ENCODE measurements around the gene DUSP9. TPM values are rescaled to one million over a fixed set of nuclear protein-coding genes. Genes with fewer than 3 reads are reported as not detected.

DUSP9 gene
- total RNA-seq, 1 experiment from 2014 or later, result 10.7 TPM

GRCh38 chrX:153647461-153648357, 706 bp downstream of the DUSP9 start:
- DNase-seq (no peak), ATAC-seq (no peak)
- Histone ChIP-seq H3K4me2 (ENCODE audit: low read length) (peak overlapping the region; percentile 72), H2AFZ (ENCODE audit: low read length) (peak overlapping the region; percentile 61), H3K9me3 (ENCODE audit: low read length) (no peaks in the 10 kb centered on the region), H3K9me2 (replicated peaks; ENCODE audit: low read length) (no peaks in the 10 kb centered on the region), H3K4me3 (ENCODE audit: low read length) (peak overlapping the region; percentile 50; the same call in 1 of the 2 replicates), H3K27me3 (ENCODE audit: low read length) (peaks cover 21% of the 10 kb centered on the region), H3K9ac (ENCODE audit: low read length) (no peak overlapping the region; the same call in 1 of the 2 replicates), H3K4me1 (ENCODE audit: insufficient read depth, low read length) (no peaks in the 10 kb centered on the region; the same call in 1 of the 2 replicates), H3K79me2 (ENCODE audit: low read length) (no peaks in the 10 kb centered on the region), H3K27ac (ENCODE audit: low read length) (no peak overlapping the region), H4K20me1 (ENCODE audit: low read length) (no peaks in the 10 kb centered on the region), H3F3A (ENCODE audit: low read length, unreplicated experiment) (no peaks in the 10 kb centered on the region), H3K36me3 (ENCODE audit: low read depth, low read length) (no peaks in the 10 kb centered on the region)
- intact Hi-C loops (cut with micrococcal nuclease), result no loop called here
- ChIA-PET POLR2A (ENCODE audit: unreplicated experiment) (interaction anchor here (0.6 kb wide), 1 partner anchor 40 kb away, joined by 9 read pairs; the partner anchor contains the start of gene SLC6A8), CTCF (interaction anchor here (0.6 to 0.7 kb wide), 2 partner anchors 93 to 373 kb away, joined by 4 read pairs; no protein-coding TSS in a partner anchor)
- no TSS peak for BruUV-seq (replicated peaks)
- TF ChIP-seq EZH2 (IDR thresholded peaks at IDR 0.05; ENCODE audit: low read length, unreplicated experiment) (no peak), EZH2phosphoT487 (IDR thresholded peaks at IDR 0.05; ENCODE audit: borderline replicate concordance, low read length) (no peak)
- TF ChIP-seq, protein P1, sequence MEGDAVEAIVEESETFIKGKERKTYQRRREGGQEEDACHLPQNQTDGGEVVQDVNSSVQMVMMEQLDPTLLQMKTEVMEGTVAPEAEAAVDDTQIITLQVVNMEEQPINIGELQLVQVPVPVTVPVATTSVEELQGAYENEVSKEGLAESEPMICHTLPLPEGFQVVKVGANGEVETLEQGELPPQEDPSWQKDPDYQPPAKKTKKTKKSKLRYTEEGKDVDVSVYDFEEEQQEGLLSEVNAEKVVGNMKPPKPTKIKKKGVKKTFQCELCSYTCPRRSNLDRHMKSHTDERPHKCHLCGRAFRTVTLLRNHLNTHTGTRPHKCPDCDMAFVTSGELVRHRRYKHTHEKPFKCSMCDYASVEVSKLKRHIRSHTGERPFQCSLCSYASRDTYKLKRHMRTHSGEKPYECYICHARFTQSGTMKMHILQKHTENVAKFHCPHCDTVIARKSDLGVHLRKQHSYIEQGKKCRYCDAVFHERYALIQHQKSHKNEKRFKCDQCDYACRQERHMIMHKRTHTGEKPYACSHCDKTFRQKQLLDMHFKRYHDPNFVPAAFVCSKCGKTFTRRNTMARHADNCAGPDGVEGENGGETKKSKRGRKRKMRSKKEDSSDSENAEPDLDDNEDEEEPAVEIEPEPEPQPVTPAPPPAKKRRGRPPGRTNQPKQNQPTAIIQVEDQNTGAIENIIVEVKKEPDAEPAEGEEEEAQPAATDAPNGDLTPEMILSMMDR (conservative IDR thresholded peaks at IDR 0.05; ENCODE audit: low read depth, low read length), result no peak

DNA sequence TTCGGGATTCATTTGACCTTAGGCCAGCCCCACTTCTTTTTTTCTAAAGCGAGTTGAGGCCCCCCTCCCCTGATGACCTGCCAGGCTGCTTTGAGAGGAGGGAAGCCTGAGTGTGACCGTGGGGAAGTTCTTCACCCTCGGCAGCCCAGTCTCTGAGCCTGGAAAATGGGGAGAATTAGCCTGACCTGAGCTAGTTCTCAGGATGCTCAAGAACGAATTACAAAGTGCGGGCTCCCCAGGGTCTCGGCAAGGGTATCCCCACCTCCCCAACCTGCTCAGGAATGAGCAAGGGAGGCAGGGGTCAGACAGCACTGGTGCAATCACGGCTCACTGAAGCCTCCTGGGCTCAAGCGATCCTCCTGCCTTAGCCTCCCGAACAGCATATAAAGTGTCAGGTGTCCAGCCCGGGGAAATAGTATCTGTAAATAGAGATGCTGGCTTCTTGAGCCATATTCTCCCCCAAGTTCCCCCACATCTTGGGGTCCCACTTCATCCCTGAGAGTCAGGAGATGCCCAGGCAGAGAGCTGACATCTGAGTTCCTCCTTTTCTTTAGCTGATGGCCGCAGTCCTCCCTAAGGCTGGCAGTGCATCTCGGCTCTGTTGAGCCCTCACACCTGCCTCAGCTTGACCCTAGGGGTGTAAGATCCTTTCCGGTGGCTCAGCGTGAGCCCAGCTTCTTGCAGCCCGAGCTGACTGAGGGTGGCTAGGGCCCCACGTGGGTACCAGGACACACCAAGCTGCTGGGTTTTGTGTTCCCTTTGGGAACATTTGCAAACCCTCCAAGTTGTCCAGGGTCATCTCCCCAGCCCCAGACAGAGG, 1.6 kb downstream of the DUSP9 start:
- CTCF ChIA-PET, result no interaction called here
- ATAC-seq, result no peak
- H3K27ac ChIP-seq (ENCODE audit: low read length), result no peak overlapping the region
- BruUV-seq (replicated peaks), result no TSS peak
- H4K20me1 ChIP-seq (ENCODE audit: low read length), result no peaks in the 10 kb centered on the region
- no peak overlapping the region for H2AFZ ChIP-seq (ENCODE audit: low read length)
- H3K4me3 ChIP-seq (ENCODE audit: low read length), result no peak overlapping the region
- no peak overlapping the region for H3K4me2 ChIP-seq (ENCODE audit: low read length)
- TF ChIP-seq EZH2phosphoT487 (IDR thresholded peaks at IDR 0.05; ENCODE audit: borderline replicate concordance, low read length), result no peak
- no peak for TF ChIP-seq EZH2 (IDR thresholded peaks at IDR 0.05; ENCODE audit: low read length, unreplicated experiment)
- TF ChIP-seq, protein P1 (conservative IDR thresholded peaks at IDR 0.05; ENCODE audit: low read depth, low read length), result no peak
- H3K79me2 ChIP-seq (ENCODE audit: low read length), result no peaks in the 10 kb centered on the region
- H3K9me3 ChIP-seq (ENCODE audit: low read length), result no peaks in the 10 kb centered on the region
- no peaks in the 10 kb centered on the region for H3F3A ChIP-seq (ENCODE audit: low read length, unreplicated experiment)
- intact Hi-C loops (cut with micrococcal nuclease), result no loop called here
- DNase-seq, result no peak
- H3K4me1 ChIP-seq (ENCODE audit: insufficient read depth, low read length), result no peaks in the 10 kb centered on the region; the same call in 1 of the 2 replicates
- H3K36me3 ChIP-seq (ENCODE audit: low read depth, low read length), result no peaks in the 10 kb centered on the region
- POLR2A ChIA-PET (ENCODE audit: unreplicated experiment), result no interaction called here
- H3K27me3 ChIP-seq (ENCODE audit: low read length), result peaks cover 12% of the 10 kb centered on the region
- H3K9ac ChIP-seq (ENCODE audit: low read length), result no peak overlapping the region
- H3K9me2 ChIP-seq (replicated peaks; ENCODE audit: low read length), result no peaks in the 10 kb centered on the region
